ENCODE measurements around the gene MAP3K20.

The MAP3K20 gene

DNA sequence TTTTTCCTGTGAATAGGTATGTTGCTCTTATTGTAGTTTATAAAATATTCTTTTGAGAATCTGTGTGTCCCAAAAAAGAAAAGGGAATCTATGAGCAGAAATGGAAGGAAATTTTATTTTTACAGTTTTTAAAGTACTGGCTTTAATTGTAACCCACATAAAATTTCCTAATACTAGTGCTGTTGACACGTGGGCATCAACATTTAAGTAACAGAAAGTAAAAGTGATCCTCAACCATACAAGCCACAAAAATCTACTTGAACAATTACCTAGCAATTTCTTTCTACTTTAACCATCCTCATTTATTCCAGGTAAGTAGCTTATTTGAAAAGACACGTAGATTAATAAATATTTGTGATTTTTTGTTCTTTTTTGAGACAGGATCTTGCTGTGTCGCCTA, 62.0 kb downstream of the MAP3K20 start:
- no peak overlapping the region for H3K4me3 ChIP-seq (ENCODE audit: low read length)
- no peak for TF ChIP-seq ZNF274 (IDR thresholded peaks at IDR 0.05; ENCODE audit: low read depth, low read length)

DNA sequence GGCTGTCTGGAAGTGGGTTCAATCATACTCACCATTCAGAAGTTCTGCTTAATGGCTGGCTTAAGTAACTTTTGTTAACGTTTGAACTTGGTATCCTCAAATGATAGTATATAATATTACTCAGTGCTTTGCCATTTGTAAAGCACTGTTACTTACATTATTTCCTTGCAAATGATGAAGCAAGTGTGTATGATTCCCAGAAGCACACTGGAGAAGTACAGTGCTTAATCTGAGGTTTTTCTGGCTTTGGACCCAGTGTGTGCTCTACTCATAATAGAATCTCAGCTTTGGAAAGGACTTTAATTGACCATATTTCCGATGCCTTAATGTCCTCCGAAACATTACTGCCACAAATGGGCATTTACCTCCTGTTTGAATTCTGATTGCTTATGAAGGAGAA, 63.3 kb downstream of the MAP3K20 start:
- TF ChIP-seq ZNF274 (IDR thresholded peaks at IDR 0.05; ENCODE audit: low read depth, low read length): no peak
- no peak overlapping the region for H3K4me3 ChIP-seq (ENCODE audit: low read length)

DNA sequence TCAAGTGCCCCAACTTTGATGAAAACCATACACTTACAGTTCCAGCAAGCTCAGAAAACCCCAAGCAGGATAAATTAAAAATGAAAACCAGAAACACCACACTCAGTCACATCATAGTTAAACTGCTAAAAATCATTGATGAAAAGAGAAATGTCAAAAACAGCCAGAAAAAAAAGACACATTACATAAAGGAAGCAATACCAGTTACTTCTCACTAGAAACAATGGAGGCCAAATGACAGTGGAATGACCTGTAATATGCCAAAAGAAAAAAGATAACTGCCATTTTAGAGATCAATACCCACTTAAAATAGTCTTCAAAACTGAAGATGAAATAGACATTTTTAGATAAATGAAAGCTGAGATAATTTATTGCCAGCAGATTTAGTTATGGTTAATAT, 66.0 kb downstream of the MAP3K20 start:
- TF ChIP-seq ZNF274 (IDR thresholded peaks at IDR 0.05; ENCODE audit: low read depth, low read length): no peak
- H3K4me3 ChIP-seq (ENCODE audit: low read length): no peak overlapping the region

- TF ChIP-seq ZNF274 (IDR thresholded peaks at IDR 0.05; ENCODE audit: low read depth, low read length): no peak
- H3K4me3 ChIP-seq (ENCODE audit: low read length): no peak overlapping the region
Measured at GRCh38 chr2:173145454-173145853, 69.8 kb downstream of the MAP3K20 start.

- no peak for TF ChIP-seq ZNF274 (IDR thresholded peaks at IDR 0.05; ENCODE audit: low read depth, low read length)
- no peak overlapping the region for H3K4me3 ChIP-seq (ENCODE audit: low read length)
Measured at GRCh38 chr2:173146590-173146989, 70.9 kb downstream of the MAP3K20 start.

DNA sequence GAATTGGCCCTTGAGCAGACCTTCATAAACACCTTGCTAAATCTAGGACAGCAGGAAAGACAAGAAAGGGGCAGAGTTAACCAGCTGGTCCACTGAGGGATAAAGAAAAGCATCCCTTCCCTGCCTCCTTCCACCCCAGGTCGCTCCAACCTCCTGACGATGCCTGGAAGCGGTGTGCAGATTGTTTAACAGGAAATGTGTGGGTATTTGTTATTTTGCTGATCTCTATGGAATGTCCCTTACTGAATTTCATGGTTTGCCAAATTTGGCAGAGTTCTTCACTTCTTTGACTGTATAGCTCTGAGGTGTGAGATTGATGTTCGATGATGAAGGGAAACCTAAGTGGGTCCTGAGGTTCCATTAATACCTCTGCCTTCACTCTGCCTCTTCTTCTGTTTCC, 72.9 kb downstream of the MAP3K20 start:
- no peak for TF ChIP-seq ZNF274 (IDR thresholded peaks at IDR 0.05; ENCODE audit: low read depth, low read length)
- no peak overlapping the region for H3K4me3 ChIP-seq (ENCODE audit: low read length)

DNA sequence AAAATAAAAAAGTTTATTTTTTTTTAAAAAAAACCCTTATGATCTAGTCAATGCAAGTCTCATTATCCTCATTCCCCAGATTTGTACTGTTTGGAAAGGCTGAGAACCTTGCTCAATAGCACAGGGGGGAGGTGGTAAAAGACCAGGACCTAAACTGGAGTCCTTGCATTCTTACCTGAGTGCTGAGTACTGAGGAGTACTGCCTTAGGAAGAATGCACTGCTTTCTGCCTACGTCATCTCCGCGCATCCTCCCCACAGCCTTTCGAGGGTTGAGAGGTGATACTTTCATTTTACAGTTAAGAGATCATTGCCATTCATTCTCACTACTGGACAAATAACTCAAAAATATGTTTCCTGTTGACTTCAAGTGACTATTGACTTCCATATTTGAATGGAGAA, 73.8 kb downstream of the MAP3K20 start:
- TF ChIP-seq ZNF274 (IDR thresholded peaks at IDR 0.05; ENCODE audit: low read depth, low read length): no peak
- H3K4me3 ChIP-seq (ENCODE audit: low read length): no peak overlapping the region; the same call in 1 of the 2 replicates

GRCh38 chr2:173150087-173150486, 74.4 kb downstream of the MAP3K20 start:
- H3K4me3 ChIP-seq (ENCODE audit: low read length): no peak overlapping the region
- no peak for TF ChIP-seq ZNF274 (IDR thresholded peaks at IDR 0.05; ENCODE audit: low read depth, low read length)

- H3K4me3 ChIP-seq (ENCODE audit: low read length): no peak overlapping the region
- TF ChIP-seq ZNF274 (IDR thresholded peaks at IDR 0.05; ENCODE audit: low read depth, low read length): no peak
Measured at GRCh38 chr2:173150963-173151362, 75.3 kb downstream of the MAP3K20 start.

GRCh38 chr2:173151671-173152401, 76.2 kb downstream of the MAP3K20 start:
- no peak overlapping the region for H3K4me3 ChIP-seq (ENCODE audit: low read length)
- no peak for TF ChIP-seq ZNF274 (IDR thresholded peaks at IDR 0.05; ENCODE audit: low read depth, low read length)

DNA sequence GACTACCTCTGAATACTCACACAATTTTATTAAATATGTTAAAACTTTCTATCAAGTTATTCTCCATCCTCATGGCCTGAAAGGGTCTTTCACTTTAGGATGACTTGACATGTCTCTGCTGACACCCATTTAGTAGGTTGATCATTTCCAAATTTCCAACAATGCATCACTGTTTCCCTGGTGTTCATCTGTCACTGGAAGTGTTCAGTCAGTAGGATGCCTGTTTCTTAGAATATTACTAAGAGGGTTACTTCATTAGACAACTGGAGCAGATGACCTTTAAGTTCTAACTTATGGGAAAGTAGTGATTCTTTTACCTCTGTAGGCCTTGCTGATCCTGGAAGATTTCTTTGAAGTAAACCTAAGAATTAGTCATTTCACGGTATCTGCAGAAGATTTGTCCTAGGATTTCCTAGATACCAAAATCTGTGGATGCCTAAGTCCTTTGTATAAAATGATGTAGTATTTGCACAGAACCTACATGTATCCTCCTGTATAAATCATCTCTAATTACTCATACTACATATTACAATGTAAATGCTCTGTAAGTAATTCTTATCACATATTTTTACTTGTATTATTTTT, 77.7 kb downstream of the MAP3K20 start:
- no peak overlapping the region for H3K4me3 ChIP-seq (ENCODE audit: low read length)
- no peak for TF ChIP-seq ZNF274 (IDR thresholded peaks at IDR 0.05; ENCODE audit: low read depth, low read length)

GRCh38 chr2:173157676-173158293, 82.1 kb downstream of the MAP3K20 start:
- no peak overlapping the region for H3K4me3 ChIP-seq (ENCODE audit: low read length)
- TF ChIP-seq ZNF274 (IDR thresholded peaks at IDR 0.05; ENCODE audit: low read depth, low read length): no peak

GRCh38 chr2:173159791-173160463, 84.3 kb downstream of the MAP3K20 start:
- no peak overlapping the region for H3K4me3 ChIP-seq (ENCODE audit: low read length)
- no peak for TF ChIP-seq ZNF274 (IDR thresholded peaks at IDR 0.05; ENCODE audit: low read depth, low read length)

DNA sequence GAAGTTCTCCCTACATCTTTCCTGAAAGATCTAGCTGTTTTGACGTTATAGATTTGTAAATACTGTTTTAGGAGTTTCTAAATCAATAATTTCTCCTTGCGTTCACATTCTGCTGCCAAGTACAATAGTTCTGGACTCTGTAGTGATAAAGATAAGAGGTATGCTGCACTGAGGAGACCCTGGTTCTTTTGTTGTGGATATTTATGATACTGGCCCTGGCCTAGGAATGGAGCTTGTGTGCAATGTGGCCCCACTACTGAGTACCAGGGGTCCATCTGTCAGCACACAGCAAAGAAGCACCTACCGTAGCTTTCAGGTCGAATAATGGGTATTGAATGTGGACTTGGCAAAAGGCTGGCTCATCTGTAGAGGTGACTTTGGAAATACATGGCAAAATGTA, 85.0 kb downstream of the MAP3K20 start:
- no peak for TF ChIP-seq ZNF274 (IDR thresholded peaks at IDR 0.05; ENCODE audit: low read depth, low read length)
- H3K4me3 ChIP-seq (ENCODE audit: low read length): no peak overlapping the region

GRCh38 chr2:173161040-173161439, 85.4 kb downstream of the MAP3K20 start:
- TF ChIP-seq ZNF274 (IDR thresholded peaks at IDR 0.05; ENCODE audit: low read depth, low read length): no peak
- no peak overlapping the region for H3K4me3 ChIP-seq (ENCODE audit: low read length)
